Superior temporal gyrus (tissue), 1 donor: ENCODE results near the gene ZNF45.
"Not testable (repeated sequence)": the region's sequence is repeated elsewhere in the genome, so short reads cannot be mapped to it uniquely, and the experiment has no call there.

Experiments
- DNase-seq: peaks from one replicate; pipeline ENCODE4 v3.0.0-alpha.2; 2016; ENCODE audit errors: extremely low spot score

Gene ZNF45

GRCh38 chr19:43913383-43913782 lies 21.7 kb downstream of the ZNF45 start:
- no peak for DNase-seq

- DNase-seq, result no peak
Observed at GRCh38 chr19:43910884-43911283, 24.2 kb downstream of the ZNF45 start.

- no peak for DNase-seq
Observed at GRCh38 chr19:43908659-43909058, 26.4 kb downstream of the ZNF45 start.

DNA sequence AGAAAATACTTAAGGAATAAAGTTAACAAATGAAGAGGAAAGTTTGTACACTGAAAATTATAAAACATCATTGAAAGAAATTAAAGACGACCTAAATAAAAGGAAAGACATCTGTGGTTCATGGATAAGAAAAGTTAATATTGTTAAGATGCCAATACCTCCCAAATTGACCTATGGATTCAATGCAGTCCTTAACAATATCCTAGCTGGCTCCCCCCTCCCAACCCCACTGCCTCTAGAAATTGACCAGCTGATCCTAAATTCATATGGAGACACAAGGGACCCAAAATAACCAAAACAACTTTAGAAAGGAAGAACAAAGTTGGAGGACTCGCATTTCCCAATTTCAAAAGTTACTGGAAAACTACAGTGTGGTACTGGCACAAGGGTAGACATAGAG lies 28.3 kb downstream of the ZNF45 start:
- no peak for DNase-seq

GRCh38 chr19:43905897-43906296 lies 29.2 kb downstream of the ZNF45 start:
- no peak for DNase-seq

GRCh38 chr19:43902399-43902798 lies 32.7 kb downstream of the ZNF45 start:
- DNase-seq, result no peak

DNA sequence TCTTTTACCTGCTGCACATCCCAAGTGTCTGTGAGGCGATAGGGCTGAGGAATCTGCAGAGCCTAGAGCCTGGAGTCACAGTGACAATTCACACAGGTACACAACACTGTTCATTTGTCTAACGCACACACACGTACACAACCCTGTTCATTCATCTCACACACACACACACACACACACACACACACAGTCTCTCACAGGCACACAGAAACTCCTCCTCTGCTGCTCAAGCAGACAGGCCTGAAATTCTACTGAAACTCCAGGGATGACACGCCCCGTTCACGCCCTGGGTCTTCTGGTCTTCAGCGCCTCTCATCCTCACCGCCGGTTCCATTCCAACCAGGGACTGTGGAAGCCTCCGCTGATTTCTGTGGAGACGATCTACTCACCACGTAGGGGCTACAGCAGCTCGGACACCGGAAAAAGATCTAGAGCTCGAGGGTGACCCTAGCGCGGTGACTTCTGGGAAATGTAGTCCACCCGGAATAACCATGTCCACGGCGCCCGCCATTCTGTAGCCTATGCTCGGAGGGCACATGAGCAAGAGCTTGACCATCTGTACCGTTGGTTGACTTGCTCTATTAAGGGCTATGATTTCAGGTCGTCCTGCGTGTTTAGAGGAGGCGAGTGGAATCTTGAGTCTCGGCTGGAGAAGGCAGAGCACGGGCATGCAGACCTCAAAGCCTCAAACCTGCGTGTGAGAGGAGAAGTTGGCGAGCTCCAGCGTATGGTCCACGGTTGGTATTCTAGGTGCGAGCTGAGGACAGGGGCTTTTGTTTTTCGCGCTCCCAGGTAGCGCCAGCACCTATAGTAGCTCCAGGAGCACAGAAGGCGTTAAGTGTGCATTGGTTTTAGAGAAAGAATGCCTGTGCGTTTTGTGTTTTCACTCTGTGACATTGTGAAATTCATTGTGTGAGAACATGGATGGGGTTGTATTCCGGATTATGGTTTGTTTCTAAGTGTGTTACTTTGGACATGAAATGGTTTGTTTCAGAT lies 33.4 kb downstream of the ZNF45 start:
- peak; percentile 93 for DNase-seq

DNA sequence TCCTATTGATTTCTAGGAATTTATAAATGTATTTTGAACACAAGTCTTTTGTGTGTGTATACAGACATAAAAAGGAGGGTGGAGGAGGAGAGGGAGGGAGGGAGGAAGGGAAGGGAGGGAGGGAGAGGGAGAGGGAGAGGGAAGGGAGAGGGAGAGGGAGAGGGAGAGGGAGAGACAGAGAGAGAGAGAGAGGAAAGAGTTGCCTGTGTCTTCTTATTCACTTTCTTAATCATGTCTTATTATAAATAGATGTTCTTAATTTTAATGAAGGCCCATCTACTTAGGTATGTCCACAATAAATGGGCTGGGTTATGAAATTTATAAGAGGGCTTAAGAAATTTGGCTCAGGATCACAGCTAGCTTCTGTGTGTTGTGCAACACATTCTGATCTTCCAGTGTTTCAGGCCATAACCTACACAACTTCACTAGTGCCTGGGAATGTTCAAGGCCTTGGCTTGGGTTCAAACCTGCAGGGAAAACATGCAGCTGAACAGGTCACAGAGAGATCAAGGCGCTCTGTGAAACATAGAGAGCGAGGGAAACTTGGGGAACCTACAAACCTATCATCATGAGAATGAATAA lies 39.3 kb downstream of the ZNF45 start:
- DNase-seq, result no peak

- DNase-seq, result no peak
Observed at GRCh38 chr19:43883864-43884263, 51.2 kb downstream of the ZNF45 start, which contains the start of gene ZNF404. ZNF404 (minus strand) TSS chr19:43883964.

GRCh38 chr19:43880483-43880882 lies 54.6 kb downstream of the ZNF45 start:
- DNase-seq, result no peak

GRCh38 chr19:43872547-43873336 lies 62.3 kb downstream of the ZNF45 start:
- no peak for DNase-seq

DNA sequence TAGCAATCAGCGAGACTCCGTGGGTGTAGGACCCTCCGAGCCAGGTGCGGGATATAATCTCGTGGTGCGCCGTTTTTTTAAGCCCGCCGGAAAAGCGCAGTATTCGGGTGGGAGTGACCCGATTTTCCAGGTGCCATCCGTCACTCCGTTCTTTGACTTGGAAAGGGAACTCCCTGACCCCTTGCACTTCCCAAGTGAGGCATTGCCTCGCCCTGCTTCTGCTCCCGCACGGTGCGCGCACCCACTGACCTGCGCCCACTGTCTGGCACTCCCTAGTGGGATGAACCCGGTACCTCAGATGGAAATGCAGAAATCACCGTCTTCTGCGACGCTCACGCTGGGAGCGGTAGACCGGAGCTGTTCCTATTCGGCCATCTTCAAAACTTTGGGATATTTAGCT lies 68.2 kb downstream of the ZNF45 start:
- DNase-seq, result not testable (repeated sequence)
